Activated naive CD8-positive, alpha-beta T cell (primary cell): ENCODE results near the gene CYP2U1.

ENCODE experiments used
- H3K27ac Mint-ChIP-seq: one replicate; pipeline ENCODE4 v1.8.0; 2021; ENCODE audit warnings: mixed read lengths
- H3K27me3 Mint-ChIP-seq: one replicate; pipeline ENCODE4 v1.8.0; 2021; ENCODE audit warnings: mixed read lengths
- H3K36me3 Mint-ChIP-seq: one replicate; pipeline ENCODE4 v1.8.0; 2021; ENCODE audit warnings: mixed read lengths
- H3K4me1 Mint-ChIP-seq: one replicate; pipeline ENCODE4 v1.8.0; 2021; ENCODE audit warnings: low read depth, mixed read lengths
- H3K4me3 Mint-ChIP-seq: one replicate; pipeline ENCODE4 v1.8.0; 2021; ENCODE audit warnings: mild to moderate bottlenecking, mixed read lengths
- H3K9me3 Mint-ChIP-seq: one replicate; pipeline ENCODE4 v1.8.0; 2021; ENCODE audit warnings: low read depth, mixed read lengths

CYP2U1 gene

GRCh38 chr4:107989162-107989536 is 57.8 kb downstream of the CYP2U1 start:
- H3K36me3 Mint-ChIP-seq: no peaks in the 10 kb centered on the region
- H3K27me3 Mint-ChIP-seq: no peaks in the 10 kb centered on the region
- peaks cover 54% of the 10 kb centered on the region for H3K4me1 Mint-ChIP-seq
- peak overlapping the region; percentile 90 for H3K4me3 Mint-ChIP-seq
- peak overlapping the region; percentile 71 for H3K27ac Mint-ChIP-seq
- H3K9me3 Mint-ChIP-seq: no peaks in the 10 kb centered on the region

GRCh38 chr4:107989537-107990386 is 58.4 kb downstream of the CYP2U1 start, which contains the start of gene HADH:
Gene HADH, plus strand, starts transcription at chr4:107989889. Its CDS starts 44 bp downstream, at chr4:107989933.
- Mint-ChIP-seq H3K9me3 (no peaks in the 10 kb centered on the region), H3K4me3 (peak within 1 kb of the TSS; percentile 90), H3K4me1 (peaks cover 53% of the 10 kb centered on the region), H3K36me3 (no peaks in the 10 kb centered on the region), H3K27ac (peak within 1 kb of the TSS; percentile 81), H3K27me3 (no peaks in the 10 kb centered on the region)

GRCh38 chr4:107991945-107992630 is 60.7 kb downstream of the CYP2U1 start:
- H3K4me1 Mint-ChIP-seq: peaks cover 62% of the 10 kb centered on the region
- H3K27me3 Mint-ChIP-seq: no peaks in the 10 kb centered on the region
- H3K36me3 Mint-ChIP-seq: peaks cover 12% of the 10 kb centered on the region
- no peaks in the 10 kb centered on the region for H3K9me3 Mint-ChIP-seq
- H3K4me3 Mint-ChIP-seq: peak overlapping the region; percentile 90
- H3K27ac Mint-ChIP-seq: peak overlapping the region; percentile 64

GRCh38 chr4:107993969-107994368 is 62.6 kb downstream of the CYP2U1 start:
- H3K36me3 Mint-ChIP-seq: peaks cover 15% of the 10 kb centered on the region
- H3K9me3 Mint-ChIP-seq: no peaks in the 10 kb centered on the region
- H3K27ac Mint-ChIP-seq: no peak overlapping the region
- H3K4me1 Mint-ChIP-seq: peaks cover 57% of the 10 kb centered on the region
- H3K4me3 Mint-ChIP-seq: no peak overlapping the region
- no peaks in the 10 kb centered on the region for H3K27me3 Mint-ChIP-seq

GRCh38 chr4:107994894-107995293 is 63.5 kb downstream of the CYP2U1 start:
- Mint-ChIP-seq H3K4me1 (peaks cover 52% of the 10 kb centered on the region), H3K9me3 (no peaks in the 10 kb centered on the region), H3K4me3 (no peak overlapping the region), H3K36me3 (peaks cover 20% of the 10 kb centered on the region), H3K27me3 (no peaks in the 10 kb centered on the region), H3K27ac (no peak overlapping the region)

GRCh38 chr4:107996949-107997788 is 65.8 kb downstream of the CYP2U1 start:
- Mint-ChIP-seq H3K4me1 (peaks cover 42% of the 10 kb centered on the region), H3K27ac (peak overlapping the region; percentile 11), H3K36me3 (peaks cover 31% of the 10 kb centered on the region), H3K4me3 (no peak overlapping the region), H3K27me3 (no peaks in the 10 kb centered on the region), H3K9me3 (peaks cover 4% of the 10 kb centered on the region)

- Mint-ChIP-seq H3K9me3 (peaks cover 4% of the 10 kb centered on the region), H3K27me3 (no peaks in the 10 kb centered on the region), H3K4me1 (peaks cover 40% of the 10 kb centered on the region), H3K4me3 (no peak overlapping the region), H3K36me3 (peaks cover 33% of the 10 kb centered on the region), H3K27ac (no peak overlapping the region)
Observed at GRCh38 chr4:107997794-107998193, 66.4 kb downstream of the CYP2U1 start.

- peaks cover 4% of the 10 kb centered on the region for H3K9me3 Mint-ChIP-seq
- H3K4me3 Mint-ChIP-seq: no peak overlapping the region
- no peaks in the 10 kb centered on the region for H3K27me3 Mint-ChIP-seq
- no peak overlapping the region for H3K27ac Mint-ChIP-seq
- H3K4me1 Mint-ChIP-seq: peaks cover 46% of the 10 kb centered on the region
- H3K36me3 Mint-ChIP-seq: peaks cover 33% of the 10 kb centered on the region
Observed at GRCh38 chr4:107999932-108000539, 68.7 kb downstream of the CYP2U1 start.

- Mint-ChIP-seq H3K27ac (no peak overlapping the region), H3K4me1 (peaks cover 51% of the 10 kb centered on the region), H3K36me3 (peaks cover 30% of the 10 kb centered on the region)
Observed at GRCh38 chr4:108001540-108002135, 70.3 kb downstream of the CYP2U1 start.

More at GRCh38 chr4:108001540-108002135, 70.3 kb downstream of the CYP2U1 start:
- no peak overlapping the region for H3K4me3 Mint-ChIP-seq
- H3K27me3 Mint-ChIP-seq: no peaks in the 10 kb centered on the region
- peaks cover 4% of the 10 kb centered on the region for H3K9me3 Mint-ChIP-seq
